ENCODE measurements around the gene EN2. TPM values are rescaled to one million over a fixed set of nuclear protein-coding genes. Genes with fewer than 3 reads are reported as not detected.

Gene EN2
- total RNA-seq, 1 donor from 2014 or later, result 7.2 TPM

- no peak for DNase-seq (ENCODE audit: low read depth, low spot score)
- Mint-ChIP-seq H3K9me3 (no peaks in the 10 kb centered on the region), H3K4me3 (no peak overlapping the region), H3K27me3 (ENCODE audit: low read depth) (peaks cover 27% of the 10 kb centered on the region), H3K4me1 (no peaks in the 10 kb centered on the region), H3K27ac (ENCODE audit: unreplicated experiment) (no peak overlapping the region), H3K36me3 (ENCODE audit: low read depth) (no peaks in the 10 kb centered on the region)
- TF ChIP-seq CTCF (conservative IDR thresholded peaks at IDR 0.05), result no peak
Observed at GRCh38 chr7:155424301-155425010, 33.5 kb upstream of the EN2 start.

GRCh38 chr7:155425011-155425340 is 33.0 kb upstream of the EN2 start:
- H3K4me1 Mint-ChIP-seq, result no peaks in the 10 kb centered on the region
- TF ChIP-seq CTCF (conservative IDR thresholded peaks at IDR 0.05), result no peak
- DNase-seq (ENCODE audit: low read depth, low spot score), result no peak
- no peak overlapping the region for H3K27ac Mint-ChIP-seq (ENCODE audit: unreplicated experiment)
- H3K36me3 Mint-ChIP-seq (ENCODE audit: low read depth), result no peaks in the 10 kb centered on the region
- H3K9me3 Mint-ChIP-seq, result no peaks in the 10 kb centered on the region
- peaks cover 32% of the 10 kb centered on the region for H3K27me3 Mint-ChIP-seq (ENCODE audit: low read depth)
- H3K4me3 Mint-ChIP-seq, result no peak overlapping the region

- DNase-seq (ENCODE audit: low read depth, low spot score), result no peak
- no peak for TF ChIP-seq CTCF (conservative IDR thresholded peaks at IDR 0.05)
- H3K4me3 Mint-ChIP-seq, result no peak overlapping the region
- H3K36me3 Mint-ChIP-seq (ENCODE audit: low read depth), result no peaks in the 10 kb centered on the region
- H3K9me3 Mint-ChIP-seq, result no peaks in the 10 kb centered on the region
- H3K4me1 Mint-ChIP-seq, result no peaks in the 10 kb centered on the region
- H3K27ac Mint-ChIP-seq (ENCODE audit: unreplicated experiment), result no peak overlapping the region
- H3K27me3 Mint-ChIP-seq (ENCODE audit: low read depth), result peaks cover 40% of the 10 kb centered on the region
Observed at GRCh38 chr7:155425887-155426286, 32.0 kb upstream of the EN2 start.

- no peaks in the 10 kb centered on the region for H3K9me3 Mint-ChIP-seq
- H3K4me1 Mint-ChIP-seq, result no peaks in the 10 kb centered on the region
- no peaks in the 10 kb centered on the region for H3K36me3 Mint-ChIP-seq (ENCODE audit: low read depth)
- H3K27me3 Mint-ChIP-seq (ENCODE audit: low read depth), result peaks cover 49% of the 10 kb centered on the region
- H3K27ac Mint-ChIP-seq (ENCODE audit: unreplicated experiment), result no peak overlapping the region
- no peak for TF ChIP-seq CTCF (conservative IDR thresholded peaks at IDR 0.05)
- no peak for DNase-seq (ENCODE audit: low read depth, low spot score)
- H3K4me3 Mint-ChIP-seq, result no peak overlapping the region
Observed at GRCh38 chr7:155426543-155427410, 31.2 kb upstream of the EN2 start.

- Mint-ChIP-seq H3K27ac (ENCODE audit: unreplicated experiment) (no peak overlapping the region), H3K4me1 (no peaks in the 10 kb centered on the region), H3K36me3 (ENCODE audit: low read depth) (no peaks in the 10 kb centered on the region), H3K4me3 (no peak overlapping the region), H3K9me3 (no peaks in the 10 kb centered on the region), H3K27me3 (ENCODE audit: low read depth) (peaks cover 56% of the 10 kb centered on the region)
- no peak for DNase-seq (ENCODE audit: low read depth, low spot score)
- no peak for TF ChIP-seq CTCF (conservative IDR thresholded peaks at IDR 0.05)
Observed at GRCh38 chr7:155427411-155428038, 30.4 kb upstream of the EN2 start.

Data from neural crest cell (in vitro differentiated cells).